Measurements from ENCODE around the gene MRPL52. TPM values are rescaled to one million over a fixed set of nuclear protein-coding genes. Genes with fewer than 3 reads are reported as not detected.
A peak's percentile ranks its signal among the peaks of the same experiment; 100 is the strongest.

Gene MRPL52
- total and polyA plus RNA-seq, 8 donors = 29.1 to 85.0 (median 45.8) TPM

GRCh38 chr14:22808388-22809209 lies 21.1 kb upstream of the MRPL52 start:
- DNase-seq (no peak), FAIRE-seq (no peak), ATAC-seq (peak in 2 of 4 donors; percentile 25 to 56)
- H3K27me3 ChIP-seq = no peaks in the 10 kb centered on the region
- no peak overlapping the region for H3K4me3 ChIP-seq
- TF ChIP-seq CTCF (IDR thresholded peaks at IDR 0.05) = no peak
- H3K4me1 ChIP-seq = no peaks in the 10 kb centered on the region
- WGBS, 2 donors = 77 to 79% methylated on average over 5 of the region's 5 CpGs
- H3K36me3 ChIP-seq = no peaks in the 10 kb centered on the region
- no peaks in the 10 kb centered on the region for H3K9me3 ChIP-seq
- no peak overlapping the region for H3K27ac ChIP-seq
- intact Hi-C loops (cut with DNase I) = no loop called here

GRCh38 chr14:22811722-22812121 lies 18.0 kb upstream of the MRPL52 start:
- no peaks in the 10 kb centered on the region for H3K36me3 ChIP-seq
- intact Hi-C loops (cut with DNase I) = no loop called here
- no peaks in the 10 kb centered on the region for H3K9me3 ChIP-seq
- H3K4me3 ChIP-seq = no peak overlapping the region
- H3K4me1 ChIP-seq = peaks cover 0 to 5% (median 0%) of the 10 kb centered on the region in 3 donors
- ATAC-seq (no peak), DNase-seq (no peak), FAIRE-seq (no peak)
- no peaks in the 10 kb centered on the region for H3K27me3 ChIP-seq
- WGBS, 2 donors = 67 to 72% methylated on average over 2 of the region's 2 CpGs
- H3K27ac ChIP-seq = no peak overlapping the region
- no peak for TF ChIP-seq CTCF (IDR thresholded peaks at IDR 0.05)

GRCh38 chr14:22812744-22813143 lies 16.9 kb upstream of the MRPL52 start:
- Histone ChIP-seq H3K27ac (no peak overlapping the region), H3K36me3 (no peaks in the 10 kb centered on the region), H3K4me1 (peaks cover 0 to 8% (median 0%) of the 10 kb centered on the region in 3 donors), H3K4me3 (no peak overlapping the region), H3K9me3 (no peaks in the 10 kb centered on the region), H3K27me3 (no peaks in the 10 kb centered on the region)
- FAIRE-seq (no peak), ATAC-seq (no peak), DNase-seq (no peak)
- WGBS, 2 donors = 86 to 98% methylated on average over 4 of the region's 4 CpGs
- TF ChIP-seq CTCF (IDR thresholded peaks at IDR 0.05) = no peak
- intact Hi-C loops (cut with DNase I) = no loop called here

- peaks cover 0 to 10% (median under 1%) of the 10 kb centered on the region in 3 donors for H3K4me1 ChIP-seq
- ATAC-seq (no peak), FAIRE-seq (no peak), DNase-seq (no peak)
- H3K36me3 ChIP-seq = no peaks in the 10 kb centered on the region
- H3K4me3 ChIP-seq = no peak overlapping the region
- no peaks in the 10 kb centered on the region for H3K27me3 ChIP-seq
- 80 to 81% methylated on average over 9 of the region's 9 CpGs for WGBS, 2 donors
- H3K27ac ChIP-seq = no peak overlapping the region
- no peak for TF ChIP-seq CTCF (IDR thresholded peaks at IDR 0.05)
- H3K9me3 ChIP-seq = no peaks in the 10 kb centered on the region
- intact Hi-C loops (cut with DNase I) = no loop called here
Measured at GRCh38 chr14:22813145-22813544, 16.5 kb upstream of the MRPL52 start.

GRCh38 chr14:22814373-22814772 lies 15.3 kb upstream of the MRPL52 start:
- no peak for FAIRE-seq

More at GRCh38 chr14:22814373-22814772, 15.3 kb upstream of the MRPL52 start:
- peaks cover 0 to 10% (median 7%) of the 10 kb centered on the region in 3 donors for H3K4me1 ChIP-seq
- 79 to 87% methylated on average over 7 of the region's 7 CpGs for WGBS, 2 donors
- H3K36me3 ChIP-seq = no peaks in the 10 kb centered on the region
- intact Hi-C loops (cut with DNase I) = no loop called here
- DNase-seq (no peak), ATAC-seq (no peak)
- no peaks in the 10 kb centered on the region for H3K27me3 ChIP-seq
- no peak overlapping the region for H3K27ac ChIP-seq
- no peak for TF ChIP-seq CTCF (IDR thresholded peaks at IDR 0.05)
- H3K4me3 ChIP-seq = peak overlapping the region in 1 of 4 donors; percentile 13
- no peaks in the 10 kb centered on the region for H3K9me3 ChIP-seq

Measured in pancreas (tissue), 10 donors.